HG02852 (cell line): ENCODE measurements around the gene ERLEC1.
"Not testable (repeated sequence)": the region's sequence is repeated elsewhere in the genome, so short reads cannot be mapped to it uniquely, and the experiment has no call there.

Source experiments
- ATAC-seq: cut with Tn5 transposase; IDR thresholded peaks from one replicate; pipeline ENCODE4 v1.9.1; 2021; ENCODE audit warnings: mild to moderate bottlenecking, moderate library complexity; ENCODE audit not compliant: unreplicated experiment

Gene ERLEC1

GRCh38 chr2:53780056-53780455, 6.8 kb upstream of the ERLEC1 start:
- no peak for ATAC-seq

- no peak for ATAC-seq
Observed at GRCh38 chr2:53782676-53783075, 4.2 kb upstream of the ERLEC1 start.

DNA sequence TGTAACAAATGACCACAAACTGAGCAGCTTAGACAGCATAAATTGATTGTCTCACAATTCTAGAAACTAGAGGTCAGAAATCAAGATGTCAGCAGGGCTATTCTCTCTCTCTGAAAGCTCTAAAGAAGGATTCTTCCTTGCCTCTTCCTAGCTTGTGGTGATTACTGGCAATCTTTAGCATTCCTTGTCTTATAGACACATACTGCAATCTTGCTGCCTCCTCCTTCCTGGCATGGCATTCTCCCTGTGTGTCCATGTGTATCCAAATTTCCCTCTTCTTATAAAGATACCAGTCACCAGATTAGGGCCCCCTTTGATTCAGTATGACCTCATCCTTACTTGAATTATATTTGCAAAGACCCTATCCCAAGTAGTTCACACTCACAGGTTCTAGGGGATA, 2.4 kb upstream of the ERLEC1 start:
- no peak for ATAC-seq

- ATAC-seq = no peak
Observed at GRCh38 chr2:53785366-53785765, 1.5 kb upstream of the ERLEC1 start.

GRCh38 chr2:53786352-53786704, 516 bp upstream of the ERLEC1 start:
- peak; percentile 20 for ATAC-seq

- ATAC-seq = peak; percentile 3
Observed at GRCh38 chr2:53787614-53788289, 908 bp downstream of the ERLEC1 start.

- ATAC-seq = no peak
Observed at GRCh38 chr2:53793261-53793660, 6.4 kb downstream of the ERLEC1 start.

DNA sequence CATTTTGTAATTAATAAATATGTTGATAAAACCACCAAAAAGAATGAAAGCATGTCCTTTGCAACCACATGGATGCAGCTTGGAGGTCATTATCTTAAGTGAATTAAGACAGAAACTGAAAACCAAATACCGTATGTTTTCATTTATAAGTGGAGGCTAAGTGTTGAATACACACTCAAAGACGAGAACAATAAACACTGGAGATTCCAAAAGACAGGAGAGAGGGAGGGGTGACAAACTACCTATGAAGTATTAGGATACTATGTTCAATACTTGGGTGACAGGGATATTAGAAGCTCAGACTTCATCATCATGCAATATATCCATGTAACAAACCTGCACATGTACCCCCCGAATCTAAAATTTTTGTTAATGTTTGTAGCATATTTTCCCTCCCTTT, 7.0 kb downstream of the ERLEC1 start:
- ATAC-seq = no peak

DNA sequence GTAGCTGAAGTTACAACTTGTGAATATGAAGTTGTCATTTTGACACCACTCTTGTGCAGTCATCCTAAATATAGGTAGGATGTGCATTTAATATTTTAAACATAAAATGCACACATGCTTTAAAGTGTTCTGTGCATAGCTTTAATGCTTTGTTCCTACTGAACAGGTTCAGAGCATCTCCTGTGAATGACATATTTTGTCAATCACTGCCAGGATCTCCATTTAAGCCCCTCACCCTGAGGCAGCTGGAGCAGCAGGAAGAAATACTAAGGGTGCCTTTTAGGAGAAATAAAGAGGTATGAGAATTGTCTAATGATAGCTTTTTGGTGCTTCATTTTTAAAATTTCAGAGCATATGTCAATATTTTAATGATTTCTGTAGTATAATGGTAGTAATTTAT, 14.7 kb downstream of the ERLEC1 start:
- ATAC-seq = no peak

GRCh38 chr2:53802617-53803151, 15.8 kb downstream of the ERLEC1 start:
- ATAC-seq = no peak

DNA sequence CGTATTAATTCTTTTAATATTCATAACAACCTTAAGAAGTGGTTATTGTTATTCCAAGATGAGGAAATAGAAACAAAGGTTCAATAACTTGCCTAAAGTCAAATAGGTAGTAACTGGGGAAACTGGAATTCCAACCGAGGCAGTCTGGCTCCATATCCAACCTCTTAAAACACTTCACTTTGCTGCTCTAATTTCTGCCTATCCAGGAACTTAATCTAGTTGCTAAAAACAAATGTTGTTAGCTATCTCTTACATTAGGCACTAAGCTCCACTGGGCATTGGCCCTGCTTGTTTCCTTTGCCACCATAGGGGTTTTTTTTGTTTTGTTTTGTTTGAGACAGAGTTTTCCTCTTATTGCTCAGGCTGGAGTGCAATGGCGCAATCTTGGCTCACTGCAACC, 24.8 kb downstream of the ERLEC1 start:
- no peak for ATAC-seq

DNA sequence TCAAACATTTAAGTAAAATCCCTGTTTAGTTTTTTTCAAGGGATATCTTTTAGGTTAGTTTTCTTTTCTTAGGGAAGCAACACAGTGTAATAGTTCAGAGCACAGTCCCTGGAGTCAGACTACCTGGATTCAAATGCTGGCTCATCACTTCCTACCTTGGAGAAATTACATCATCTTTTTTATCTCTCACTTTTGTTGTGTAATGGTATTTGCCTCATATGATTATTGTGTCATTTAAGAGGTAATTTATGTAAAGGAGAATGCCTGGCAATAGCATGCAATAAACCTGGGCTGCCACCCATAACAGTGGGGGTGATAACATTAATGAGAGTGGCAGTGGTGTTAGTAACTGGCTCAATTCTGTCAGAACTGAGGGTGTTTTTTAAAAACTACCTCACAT, 26.3 kb downstream of the ERLEC1 start:
- no peak for ATAC-seq

GRCh38 chr2:53818854-53819435, 32.1 kb downstream of the ERLEC1 start:
- no peak for ATAC-seq

- ATAC-seq = no peak
Observed at GRCh38 chr2:53819634-53820033, 32.8 kb downstream of the ERLEC1 start.

DNA sequence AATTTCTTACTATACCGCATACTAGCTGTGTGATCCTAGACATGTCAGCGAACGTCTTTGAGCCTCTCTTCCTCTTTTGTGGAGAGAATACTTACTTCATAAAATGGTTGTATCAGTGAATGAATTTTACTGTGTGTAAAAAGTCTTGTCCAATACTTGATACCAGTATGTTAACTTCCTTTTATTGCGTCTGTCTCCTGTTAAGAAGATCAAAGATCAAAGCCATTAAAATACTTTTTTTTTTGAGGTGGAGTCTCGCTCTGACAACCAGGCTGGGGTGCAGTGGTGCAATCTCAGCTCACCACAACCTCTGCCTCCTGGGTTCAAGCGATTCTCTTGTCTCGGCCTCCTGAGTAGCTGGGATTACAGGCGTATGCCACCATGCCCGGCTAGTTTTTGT, 33.2 kb downstream of the ERLEC1 start:
- no peak for ATAC-seq

DNA sequence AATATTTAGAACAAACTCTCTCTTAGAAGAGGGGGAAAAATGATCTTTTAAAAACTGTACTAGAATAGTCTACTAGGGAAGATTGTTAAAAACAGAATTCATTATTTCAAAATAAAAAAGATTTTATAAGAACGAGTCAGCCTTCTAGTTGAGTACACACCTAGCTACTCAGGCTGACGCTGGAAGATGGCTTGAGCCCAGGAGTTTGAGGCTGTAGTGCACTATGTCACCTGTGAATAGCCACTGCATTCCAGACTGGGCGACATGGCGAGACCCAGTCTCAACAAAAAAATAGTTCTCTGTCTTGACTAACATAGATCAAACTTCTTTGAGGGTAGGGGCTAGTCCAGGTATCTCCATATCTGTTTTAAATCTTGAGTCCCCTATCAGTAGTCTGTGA, 33.9 kb downstream of the ERLEC1 start:
- no peak for ATAC-seq

GRCh38 chr2:53821810-53822209, 35.0 kb downstream of the ERLEC1 start:
- ATAC-seq = no peak

- not testable (repeated sequence) for ATAC-seq
Observed at GRCh38 chr2:53823639-53824038, 36.8 kb downstream of the ERLEC1 start.

DNA sequence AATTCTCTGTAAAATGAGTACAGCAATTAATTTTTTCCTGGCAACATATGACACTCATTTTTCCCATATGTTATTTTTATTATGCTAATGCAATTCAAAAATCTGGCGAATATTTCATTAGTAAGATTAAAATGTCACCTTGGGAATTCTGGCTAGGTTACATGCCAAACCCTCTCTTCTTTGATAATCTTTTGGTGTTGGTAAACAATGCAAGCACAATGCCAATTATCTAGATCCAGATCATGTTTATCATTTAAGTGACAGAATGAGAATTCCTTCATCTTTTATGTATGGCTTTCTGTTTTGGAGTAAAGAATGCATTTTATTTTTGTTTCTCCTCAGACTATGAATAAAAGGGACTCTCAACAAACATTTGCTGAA, 39.2 kb downstream of the ERLEC1 start:
- ATAC-seq = no peak

DNA sequence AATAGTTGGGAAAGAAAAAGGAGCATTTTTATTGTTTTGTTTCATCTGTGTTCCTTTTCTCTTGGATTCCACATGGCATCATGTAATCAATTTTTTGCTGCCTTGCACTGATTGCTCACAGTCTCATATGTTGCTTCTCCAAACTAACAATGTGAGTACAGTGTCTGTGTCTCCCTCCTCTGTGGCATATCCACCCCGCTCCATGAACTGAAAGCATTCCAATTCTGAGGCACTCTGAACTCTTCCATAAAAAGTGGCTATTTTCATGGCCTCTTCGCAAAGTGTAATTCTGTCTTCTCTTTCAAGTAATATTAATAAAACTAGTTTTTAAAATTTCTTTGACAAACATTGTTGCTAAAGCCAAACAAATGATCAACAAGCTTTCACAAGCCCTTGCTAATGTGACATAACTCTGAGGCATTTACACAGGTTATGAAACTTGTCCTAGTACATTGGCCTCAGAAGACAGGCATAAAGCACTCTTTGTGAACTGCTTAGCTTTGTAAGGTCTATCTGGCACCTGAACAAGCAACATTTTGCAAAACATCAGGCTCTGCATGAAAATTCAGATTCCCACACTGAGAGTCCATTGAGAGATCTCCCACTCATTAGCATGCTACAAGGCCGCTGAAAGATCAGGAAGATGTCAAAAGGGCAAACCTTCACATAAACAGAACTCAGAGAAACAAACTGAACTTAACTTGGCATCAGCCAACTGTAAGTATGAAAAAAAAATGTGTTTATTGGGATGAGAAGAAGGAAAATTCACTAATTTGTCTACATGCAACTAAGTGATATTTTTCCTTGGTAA, 39.9 kb downstream of the ERLEC1 start:
- no peak for ATAC-seq

GRCh38 chr2:53827398-53828175, 40.7 kb downstream of the ERLEC1 start:
- no peak for ATAC-seq
